MM.1S (cell line): Measurements from ENCODE around the gene ECSIT.

ENCODE experiments used
- EZH2 ChIP-seq: fragments of 300-600 bp; sonication (generic); optimal IDR thresholded peaks from 2 replicates; pipeline ENCODE3; 2017; ENCODE audit warnings: low read depth, mild to moderate bottlenecking, antibody characterized with exemption, low read length, mixed read lengths
- TF ChIP-seq, protein P1 (sequence below): fragments of 300-600 bp; sonication (generic); IDR thresholded peaks from 2 replicates; pipeline ENCODE4 v1.5.1; 2016; ENCODE audit warnings: antibody characterized with exemption, low read length, mixed read lengths

DNA sequence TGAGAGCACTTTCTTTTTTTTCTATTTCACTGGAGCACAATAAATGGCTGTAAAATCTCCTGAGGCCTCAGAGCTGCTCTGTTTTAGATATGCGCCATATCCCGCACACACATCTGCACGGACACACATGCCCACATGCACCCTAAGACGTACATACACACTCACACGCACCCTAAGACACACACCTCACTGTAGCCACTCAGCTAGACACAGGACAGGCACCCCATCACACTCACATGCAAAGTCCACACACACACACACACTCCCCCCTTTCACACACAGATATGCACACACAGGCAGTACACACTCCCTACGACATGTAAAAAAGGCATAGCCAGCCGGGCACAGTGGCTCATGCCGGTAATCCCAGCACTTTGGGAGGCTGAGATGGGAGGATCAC is 21.3 kb upstream of the ECSIT start:
- TF ChIP-seq, protein P1, sequence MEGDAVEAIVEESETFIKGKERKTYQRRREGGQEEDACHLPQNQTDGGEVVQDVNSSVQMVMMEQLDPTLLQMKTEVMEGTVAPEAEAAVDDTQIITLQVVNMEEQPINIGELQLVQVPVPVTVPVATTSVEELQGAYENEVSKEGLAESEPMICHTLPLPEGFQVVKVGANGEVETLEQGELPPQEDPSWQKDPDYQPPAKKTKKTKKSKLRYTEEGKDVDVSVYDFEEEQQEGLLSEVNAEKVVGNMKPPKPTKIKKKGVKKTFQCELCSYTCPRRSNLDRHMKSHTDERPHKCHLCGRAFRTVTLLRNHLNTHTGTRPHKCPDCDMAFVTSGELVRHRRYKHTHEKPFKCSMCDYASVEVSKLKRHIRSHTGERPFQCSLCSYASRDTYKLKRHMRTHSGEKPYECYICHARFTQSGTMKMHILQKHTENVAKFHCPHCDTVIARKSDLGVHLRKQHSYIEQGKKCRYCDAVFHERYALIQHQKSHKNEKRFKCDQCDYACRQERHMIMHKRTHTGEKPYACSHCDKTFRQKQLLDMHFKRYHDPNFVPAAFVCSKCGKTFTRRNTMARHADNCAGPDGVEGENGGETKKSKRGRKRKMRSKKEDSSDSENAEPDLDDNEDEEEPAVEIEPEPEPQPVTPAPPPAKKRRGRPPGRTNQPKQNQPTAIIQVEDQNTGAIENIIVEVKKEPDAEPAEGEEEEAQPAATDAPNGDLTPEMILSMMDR: no peak
- TF ChIP-seq EZH2: no peak
